Measurements from ENCODE around the gene PPP4R4.

Gene PPP4R4

DNA sequence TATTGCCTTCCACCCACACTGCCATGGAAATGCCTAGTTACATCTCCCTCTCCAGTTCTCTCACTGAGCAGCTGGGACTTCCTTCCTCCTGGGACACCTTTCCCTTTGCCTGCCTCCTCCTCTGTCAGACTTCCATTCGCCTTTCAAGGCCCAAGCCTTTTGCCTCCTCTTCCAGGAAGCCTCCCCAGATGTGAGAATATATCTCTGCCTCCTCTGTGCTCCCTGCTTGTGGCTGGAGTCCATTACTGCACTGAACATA, 47.8 kb upstream of the PPP4R4 start:
- H2AFZ ChIP-seq (ENCODE audit: insufficient read depth, low read length, poor library complexity), result no peak overlapping the region
- no peak overlapping the region for H3K23ac ChIP-seq (ENCODE audit: low read length)
- no peaks in the 10 kb centered on the region for H3K79me2 ChIP-seq (ENCODE audit: control insufficient read depth, insufficient read depth, low read length, poor library complexity)
- no CpG with 5 or more reads among the region's 1 CpG for WGBS (ENCODE audit: extremely low coverage, insufficient coverage, insufficient read length)
- H2AK5ac ChIP-seq (ENCODE audit: low read length), result no peak overlapping the region
- H4K12ac ChIP-seq (ENCODE audit: low read depth, low read length), result no peak overlapping the region
- H2BK12ac ChIP-seq (ENCODE audit: low read length), result no peak overlapping the region
- H3K18ac ChIP-seq (ENCODE audit: low read length), result no peak overlapping the region
- H2BK120ac ChIP-seq (ENCODE audit: insufficient read depth, low read length, poor library complexity), result no peak overlapping the region
- no peaks in the 10 kb centered on the region for H3K9me3 ChIP-seq (ENCODE audit: insufficient read depth, low read depth, low read length)
- H3K4ac ChIP-seq (ENCODE audit: low read depth, low read length), result no peak overlapping the region
- no peak overlapping the region for H3K14ac ChIP-seq (ENCODE audit: low read length)
- no peak for DNase-seq
- no peaks in the 10 kb centered on the region for H3K27me3 ChIP-seq (ENCODE audit: insufficient read depth, low read length)
- no peaks in the 10 kb centered on the region for H3K4me1 ChIP-seq (ENCODE audit: control insufficient read depth in 1 of 2, insufficient read depth in 2 of 2, low read length in 2 of 2)
- H3K9ac ChIP-seq (ENCODE audit: low read length), result no peak overlapping the region
- H4K8ac ChIP-seq (ENCODE audit: low read depth, low read length), result no peak overlapping the region
- H3K27ac ChIP-seq (ENCODE audit: low read depth, low read length), result no peak overlapping the region
- H2BK5ac ChIP-seq (ENCODE audit: low read depth, low read length, poor library complexity), result no peak overlapping the region
- H3K4me2 ChIP-seq (ENCODE audit: low read length), result no peak overlapping the region
- no peak overlapping the region for H4K91ac ChIP-seq (ENCODE audit: low read depth, low read length)
- H3K4me3 ChIP-seq (ENCODE audit: low read depth, low read length), result no peak overlapping the region
- H3K79me1 ChIP-seq (ENCODE audit: low read length), result no peaks in the 10 kb centered on the region
- no peaks in the 10 kb centered on the region for H3K36me3 ChIP-seq (ENCODE audit: control insufficient read depth in 1 of 2, insufficient read depth in 2 of 2, low read length in 2 of 2)

DNA sequence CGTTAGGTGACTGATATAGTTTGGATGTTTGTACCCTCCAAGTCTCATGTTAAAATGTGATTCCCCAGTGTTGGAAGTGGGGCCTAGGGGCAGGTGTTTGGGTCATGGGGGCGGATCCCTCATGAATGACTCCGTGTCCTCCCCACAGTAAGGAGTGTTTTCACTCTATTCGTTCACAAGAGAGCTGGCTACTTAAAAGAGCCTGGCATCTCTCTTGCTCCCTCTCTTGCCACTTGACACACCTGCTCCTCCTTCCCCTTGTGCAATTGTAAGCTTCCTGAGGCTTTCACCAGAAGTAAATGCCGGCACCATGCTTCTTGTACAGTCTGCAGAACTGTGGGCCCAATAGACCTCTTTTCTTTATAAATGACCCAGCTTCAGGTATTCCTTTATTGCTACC, 47.3 kb upstream of the PPP4R4 start:
- Histone ChIP-seq H3K23ac (ENCODE audit: low read length) (no peak overlapping the region), H2BK5ac (ENCODE audit: low read depth, low read length, poor library complexity) (no peak overlapping the region), H3K27me3 (ENCODE audit: insufficient read depth, low read length) (no peaks in the 10 kb centered on the region), H3K4me1 (ENCODE audit: control insufficient read depth in 1 of 2, insufficient read depth in 2 of 2, low read length in 2 of 2) (no peaks in the 10 kb centered on the region), H3K4me2 (ENCODE audit: low read length) (no peak overlapping the region), H4K8ac (ENCODE audit: low read depth, low read length) (no peak overlapping the region), H3K18ac (ENCODE audit: low read length) (no peak overlapping the region), H3K79me2 (ENCODE audit: control insufficient read depth, insufficient read depth, low read length, poor library complexity) (no peaks in the 10 kb centered on the region), H3K4me3 (ENCODE audit: low read depth, low read length) (no peak overlapping the region), H2AK5ac (ENCODE audit: low read length) (no peak overlapping the region), H3K36me3 (ENCODE audit: control insufficient read depth in 1 of 2, insufficient read depth in 2 of 2, low read length in 2 of 2) (no peaks in the 10 kb centered on the region), H2BK120ac (ENCODE audit: insufficient read depth, low read length, poor library complexity) (no peak overlapping the region), H3K14ac (ENCODE audit: low read length) (no peak overlapping the region), H3K9me3 (ENCODE audit: insufficient read depth, low read depth, low read length) (no peaks in the 10 kb centered on the region), H4K91ac (ENCODE audit: low read depth, low read length) (no peak overlapping the region), H2AFZ (ENCODE audit: insufficient read depth, low read length, poor library complexity) (no peak overlapping the region), H3K9ac (ENCODE audit: low read length) (no peak overlapping the region), H4K12ac (ENCODE audit: low read depth, low read length) (no peak overlapping the region), H3K79me1 (ENCODE audit: low read length) (no peaks in the 10 kb centered on the region), H2BK12ac (ENCODE audit: low read length) (no peak overlapping the region), H3K4ac (ENCODE audit: low read depth, low read length) (no peak overlapping the region), H3K27ac (ENCODE audit: low read depth, low read length) (no peak overlapping the region)
- DNase-seq, result no peak
- WGBS (ENCODE audit: extremely low coverage, insufficient coverage, insufficient read length), result no CpG with 5 or more reads among the region's 5 CpGs

DNA sequence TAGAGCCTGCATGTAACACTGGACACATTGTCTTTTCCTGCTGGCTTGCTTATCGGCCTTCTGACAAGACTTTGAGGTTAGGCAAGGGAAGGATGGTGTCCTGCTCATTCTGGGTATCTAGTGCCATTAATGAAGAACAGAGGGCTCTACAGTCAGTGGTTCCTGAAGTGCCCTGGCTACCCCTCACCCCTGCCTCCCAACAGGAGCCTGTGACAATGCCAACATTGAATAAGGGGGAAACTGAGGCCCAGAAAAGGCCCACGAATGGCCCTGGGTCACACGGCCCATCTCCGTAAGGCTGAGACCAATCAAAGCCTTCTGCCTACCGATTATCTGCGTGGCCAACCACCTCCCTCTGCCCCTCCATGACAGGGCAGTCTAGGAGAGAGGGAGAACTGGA, 46.8 kb upstream of the PPP4R4 start:
- H2BK120ac ChIP-seq (ENCODE audit: insufficient read depth, low read length, poor library complexity), result no peak overlapping the region
- no peak overlapping the region for H4K12ac ChIP-seq (ENCODE audit: low read depth, low read length)
- no peak overlapping the region for H3K9ac ChIP-seq (ENCODE audit: low read length)
- H3K14ac ChIP-seq (ENCODE audit: low read length), result no peak overlapping the region
- no peaks in the 10 kb centered on the region for H3K27me3 ChIP-seq (ENCODE audit: insufficient read depth, low read length)
- H4K8ac ChIP-seq (ENCODE audit: low read depth, low read length), result no peak overlapping the region
- H3K4me1 ChIP-seq (ENCODE audit: control insufficient read depth in 1 of 2, insufficient read depth in 2 of 2, low read length in 2 of 2), result no peaks in the 10 kb centered on the region
- WGBS (ENCODE audit: extremely low coverage, insufficient coverage, insufficient read length), result no CpG with 5 or more reads among the region's 6 CpGs
- DNase-seq, result no peak
- no peak overlapping the region for H3K18ac ChIP-seq (ENCODE audit: low read length)
- no peak overlapping the region for H2AK5ac ChIP-seq (ENCODE audit: low read length)
- no peak overlapping the region for H3K27ac ChIP-seq (ENCODE audit: low read depth, low read length)
- no peak overlapping the region for H2AFZ ChIP-seq (ENCODE audit: insufficient read depth, low read length, poor library complexity)
- H4K91ac ChIP-seq (ENCODE audit: low read depth, low read length), result no peak overlapping the region
- no peak overlapping the region for H3K4ac ChIP-seq (ENCODE audit: low read depth, low read length)
- H3K36me3 ChIP-seq (ENCODE audit: control insufficient read depth in 1 of 2, insufficient read depth in 2 of 2, low read length in 2 of 2), result no peaks in the 10 kb centered on the region
- H3K23ac ChIP-seq (ENCODE audit: low read length), result no peak overlapping the region
- no peaks in the 10 kb centered on the region for H3K9me3 ChIP-seq (ENCODE audit: insufficient read depth, low read depth, low read length)
- no peak overlapping the region for H3K4me3 ChIP-seq (ENCODE audit: low read depth, low read length)
- H3K4me2 ChIP-seq (ENCODE audit: low read length), result no peak overlapping the region
- no peak overlapping the region for H2BK12ac ChIP-seq (ENCODE audit: low read length)
- no peaks in the 10 kb centered on the region for H3K79me2 ChIP-seq (ENCODE audit: control insufficient read depth, insufficient read depth, low read length, poor library complexity)
- no peak overlapping the region for H2BK5ac ChIP-seq (ENCODE audit: low read depth, low read length, poor library complexity)
- H3K79me1 ChIP-seq (ENCODE audit: low read length), result no peaks in the 10 kb centered on the region

DNA sequence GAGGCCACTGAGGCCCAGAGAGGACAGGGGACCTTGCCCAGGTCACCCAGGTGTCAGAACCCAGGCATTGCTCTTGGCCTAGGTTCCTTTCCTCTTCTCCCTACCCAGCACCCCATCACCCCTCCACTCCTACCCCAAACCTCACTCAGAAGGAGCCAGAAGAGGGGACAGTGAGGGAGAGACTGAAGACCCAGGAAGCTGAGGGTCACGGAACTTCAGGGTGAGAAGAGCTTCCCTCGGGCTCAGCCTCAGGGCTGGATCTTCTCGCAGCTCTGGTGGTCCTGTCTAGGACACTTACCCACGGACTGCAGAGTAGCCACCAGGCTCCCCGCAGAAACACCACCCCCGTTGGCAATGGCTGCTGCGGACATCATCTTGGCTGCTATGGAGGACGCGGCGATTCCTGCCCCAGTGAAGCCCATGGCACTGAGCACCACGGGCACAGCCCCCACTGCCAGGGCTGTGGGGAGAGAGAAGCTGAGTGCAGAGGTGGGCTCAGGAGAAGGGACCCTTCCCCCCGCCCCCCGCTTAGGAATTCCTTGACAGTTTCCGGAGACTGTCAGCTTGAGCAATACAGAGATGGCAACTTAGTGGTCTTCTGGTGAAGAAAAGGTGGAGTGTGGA, 45.8 kb upstream of the PPP4R4 start:
- no peak overlapping the region for H4K12ac ChIP-seq (ENCODE audit: low read depth, low read length)
- no peak overlapping the region for H2BK5ac ChIP-seq (ENCODE audit: low read depth, low read length, poor library complexity)
- WGBS (ENCODE audit: extremely low coverage, insufficient coverage, insufficient read length), result no CpG with 5 or more reads among the region's 14 CpGs
- H3K27me3 ChIP-seq (ENCODE audit: insufficient read depth, low read length), result no peaks in the 10 kb centered on the region
- no peak overlapping the region for H4K91ac ChIP-seq (ENCODE audit: low read depth, low read length)
- no peaks in the 10 kb centered on the region for H3K79me1 ChIP-seq (ENCODE audit: low read length)
- H2AK5ac ChIP-seq (ENCODE audit: low read length), result no peak overlapping the region
- H2BK120ac ChIP-seq (ENCODE audit: insufficient read depth, low read length, poor library complexity), result no peak overlapping the region
- no peak overlapping the region for H2AFZ ChIP-seq (ENCODE audit: insufficient read depth, low read length, poor library complexity)
- no peaks in the 10 kb centered on the region for H3K9me3 ChIP-seq (ENCODE audit: insufficient read depth, low read depth, low read length)
- H3K36me3 ChIP-seq (ENCODE audit: control insufficient read depth in 1 of 2, insufficient read depth in 2 of 2, low read length in 2 of 2), result no peaks in the 10 kb centered on the region
- no peak overlapping the region for H3K9ac ChIP-seq (ENCODE audit: low read length)
- no peaks in the 10 kb centered on the region for H3K79me2 ChIP-seq (ENCODE audit: control insufficient read depth, insufficient read depth, low read length, poor library complexity)
- no peak overlapping the region for H3K14ac ChIP-seq (ENCODE audit: low read length)
- no peaks in the 10 kb centered on the region for H3K4me1 ChIP-seq (ENCODE audit: control insufficient read depth in 1 of 2, insufficient read depth in 2 of 2, low read length in 2 of 2)
- no peak overlapping the region for H3K18ac ChIP-seq (ENCODE audit: low read length)
- no peak overlapping the region for H3K4ac ChIP-seq (ENCODE audit: low read depth, low read length)
- DNase-seq, result no peak
- H3K27ac ChIP-seq (ENCODE audit: low read depth, low read length), result no peak overlapping the region
- no peak overlapping the region for H4K8ac ChIP-seq (ENCODE audit: low read depth, low read length)
- H3K23ac ChIP-seq (ENCODE audit: low read length), result no peak overlapping the region
- H3K4me3 ChIP-seq (ENCODE audit: low read depth, low read length), result no peak overlapping the region
- no peak overlapping the region for H3K4me2 ChIP-seq (ENCODE audit: low read length)
- H2BK12ac ChIP-seq (ENCODE audit: low read length), result no peak overlapping the region
